Motor neuron (in vitro differentiated cells): ENCODE results near the gene CYTL1. TPM values are rescaled to one million over a fixed set of nuclear protein-coding genes. Genes with fewer than 3 reads are reported as not detected.
A peak's percentile ranks its signal among the peaks of the same experiment; 100 is the strongest.

Experiments
- ATAC-seq, 8 experiments: fragments of 200-7000 bp; cut with Tn5 transposase; replicated peaks in 6 of 8; 2 replicates each; pipeline ENCODE4 v1.8.0; 2021; ENCODE audit warnings: mild to moderate bottlenecking in 8 of 8, moderate library complexity in 8 of 8
- H3K27ac ChIP-seq, 2 donors: fragments of 250-450 bp; sonication (Bioruptor Pico); 2 replicates each; pipeline ENCODE4 v1.9.0; 2021; ENCODE audit warnings: antibody characterized with exemption in 2 of 2, mild to moderate bottlenecking in 2 of 2, moderate library complexity in 1 of 2
- H3K4me1 ChIP-seq, 2 donors: fragments of 250-450 bp; sonication (Bioruptor Pico); replicated peaks in 1 of 2; 2 replicates each; pipeline ENCODE4 v1.6.1; 2021; ENCODE audit warnings: antibody characterized with exemption in 2 of 2, mild to moderate bottlenecking in 2 of 2, moderate library complexity in 1 of 2
- H3K4me3 ChIP-seq, 5 donors: fragments of 250-450 bp; sonication (Bioruptor Pico); 2 replicates each; pipeline ENCODE4 v1.9.0; 2021; ENCODE audit warnings: antibody characterized with exemption in 5 of 5, mild to moderate bottlenecking in 5 of 5, moderate library complexity in 4 of 5
- WGBS, 10 experiments: fragments of 450-650 bp; shearing (Covaris generic); methylation state at CpG; one replicate each; pipeline ENCODE4 v1.0.0; 2022; 5-methylcytosine and 5-hydroxymethylcytosine counted together
- in situ Hi-C, 9 experiments: fragments of 400-800 bp; cut with MboI; loops; one replicate each; pipeline ENCODE4 v1.15.0; 2021; ENCODE audit warnings: low sequenced_read_pairs in 9 of 9, low pct_unique_long_range_greater_than_20kb in 2 of 9; ENCODE audit not compliant: unreplicated experiment in 9 of 9
- total RNA-seq, 8 experiments: library from RNA; unstranded; fragments of 300-600 nt; gene quantifications; 2 replicates each; pipeline versions ENCODE4 v1.2.3 to v1.2.4, GENCODE V29; 2022

Gene CYTL1
- total RNA-seq, 8 experiments from 2014 or later = 0.22 to 45.2 (median 5.6) TPM; not detected in 2

DNA sequence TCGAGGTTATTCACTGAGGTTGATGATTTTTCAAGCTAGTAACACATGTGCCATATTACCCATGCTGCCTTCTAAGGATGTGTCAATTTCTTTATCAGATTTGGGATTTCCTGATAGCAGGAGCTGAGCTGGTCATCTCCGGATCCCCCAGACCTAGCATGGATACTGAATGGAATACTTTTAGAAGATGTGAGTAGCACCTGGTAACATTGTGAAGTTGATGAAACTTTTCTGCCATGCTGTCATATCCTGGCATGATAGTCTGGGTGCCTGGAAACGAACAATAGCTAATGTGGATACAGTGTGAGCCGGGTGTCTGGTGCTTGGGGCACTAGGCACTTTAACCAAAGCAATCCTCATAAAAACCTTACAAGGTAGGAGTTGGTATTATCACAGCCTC is 11.0 kb upstream of the CYTL1 start:
- no peaks in the 10 kb centered on the region for H3K4me1 ChIP-seq
- 35 to 80% (median 55%) methylated on average over 1 to 4 of the region's 4 CpGs; no CpG with 5 or more reads in 2 of the 10 experiments for WGBS, 10 experiments
- H3K4me3 ChIP-seq = no peak overlapping the region
- in situ Hi-C loops = loop anchor here in 1 of 9 experiments (25.0 kb wide), 1 partner anchor 757 kb away; no protein-coding TSS in a partner anchor
- peak in 1 of 8 experiments; percentile 86 for ATAC-seq
- no peak overlapping the region for H3K27ac ChIP-seq

GRCh38 chr4:5029447-5029846 is 10.2 kb upstream of the CYTL1 start:
- no peaks in the 10 kb centered on the region for H3K4me1 ChIP-seq
- in situ Hi-C loops = loop anchor here in 1 of 9 experiments (25.0 kb wide), 1 partner anchor 758 kb away; no protein-coding TSS in a partner anchor
- H3K4me3 ChIP-seq = no peak overlapping the region
- 0 to 100% (median 80%) methylated on average over 1 to 8 of the region's 8 CpGs; no CpG with 5 or more reads in 4 of the 10 experiments for WGBS, 10 experiments
- no peak overlapping the region for H3K27ac ChIP-seq
- no peak for ATAC-seq

DNA sequence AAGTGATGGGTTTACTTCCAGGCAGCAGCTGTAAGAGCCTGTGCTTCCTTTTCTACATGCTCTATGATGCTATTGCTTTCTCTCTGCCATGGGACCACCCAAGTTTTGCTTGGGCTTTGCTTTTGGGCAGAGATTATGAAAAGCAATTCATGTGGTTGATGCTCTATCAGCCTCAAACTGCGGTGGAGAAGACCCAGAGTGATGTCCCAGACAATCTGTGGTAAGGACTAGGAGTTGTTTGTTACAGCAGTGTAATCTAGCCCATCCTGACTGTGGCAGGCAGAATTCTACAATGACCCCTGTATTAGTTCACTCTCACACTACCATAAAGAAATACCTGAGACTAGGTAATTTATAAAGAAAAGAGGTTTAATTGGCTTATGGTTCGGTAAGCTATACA is 9.2 kb upstream of the CYTL1 start:
- in situ Hi-C loops = loop anchor here in 1 of 9 experiments (25.0 kb wide), 1 partner anchor 759 kb away; no protein-coding TSS in a partner anchor
- Histone ChIP-seq H3K4me1 (no peaks in the 10 kb centered on the region), H3K27ac (no peak overlapping the region), H3K4me3 (no peak overlapping the region)
- no peak for ATAC-seq
- 71 to 100% (median 80%) methylated on average over 1 to 2 of the region's 2 CpGs; no CpG with 5 or more reads in 4 of the 10 experiments for WGBS, 10 experiments

DNA sequence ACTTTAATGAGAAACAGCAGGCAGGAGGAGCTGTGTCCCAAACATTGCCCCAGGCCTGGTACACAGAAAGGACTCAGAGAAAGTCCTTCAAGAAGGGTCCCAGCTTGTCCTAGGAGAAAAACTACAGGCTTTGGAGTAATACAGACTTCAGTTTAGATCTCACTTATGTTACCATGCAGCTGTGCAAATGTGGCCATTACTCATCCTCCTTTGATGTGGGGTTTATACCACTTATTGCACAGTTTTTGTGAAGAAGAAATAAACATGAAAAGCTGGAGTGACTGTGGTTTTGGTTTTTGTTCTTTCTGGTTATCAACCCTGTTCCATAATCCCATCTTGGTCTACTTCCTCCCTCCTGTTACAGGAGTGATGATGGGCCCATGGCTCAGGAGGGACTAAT is 8.1 kb upstream of the CYTL1 start:
- in situ Hi-C loops = loop anchor here in 1 of 9 experiments (25.0 kb wide), 1 partner anchor 760 kb away; no protein-coding TSS in a partner anchor
- Histone ChIP-seq H3K4me3 (no peak overlapping the region), H3K4me1 (no peaks in the 10 kb centered on the region), H3K27ac (no peak overlapping the region)
- ATAC-seq = peak in 1 of 8 experiments; percentile 45

DNA sequence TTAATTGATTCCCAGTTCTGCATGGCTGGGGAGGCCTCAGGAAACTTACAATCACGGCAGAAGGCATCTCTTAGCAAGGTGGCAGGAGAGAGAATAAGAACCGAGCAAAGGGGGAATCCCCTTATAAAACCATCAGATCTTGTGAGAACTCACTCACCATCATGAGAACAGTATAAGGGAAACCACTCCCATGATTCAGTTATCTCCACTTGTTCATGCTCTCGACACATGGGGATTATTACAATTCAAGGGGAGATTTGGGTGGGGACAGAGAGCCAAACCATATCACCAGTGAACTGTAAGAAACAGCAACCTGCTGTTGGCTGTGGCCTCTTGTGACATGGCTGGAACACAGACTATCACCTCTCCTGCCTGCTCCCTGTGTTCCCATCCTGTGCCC is 7.1 kb upstream of the CYTL1 start:
- no peak for ATAC-seq
- Histone ChIP-seq H3K4me1 (no peaks in the 10 kb centered on the region), H3K4me3 (no peak overlapping the region), H3K27ac (no peak overlapping the region)
- WGBS, 10 experiments = 18 to 69% (median 63%) methylated on average over 1 to 3 of the region's 3 CpGs; no CpG with 5 or more reads in 4 of the 10 experiments
- in situ Hi-C loops = loop anchor here in 1 of 9 experiments (25.0 kb wide), 1 partner anchor 761 kb away; no protein-coding TSS in a partner anchor

DNA sequence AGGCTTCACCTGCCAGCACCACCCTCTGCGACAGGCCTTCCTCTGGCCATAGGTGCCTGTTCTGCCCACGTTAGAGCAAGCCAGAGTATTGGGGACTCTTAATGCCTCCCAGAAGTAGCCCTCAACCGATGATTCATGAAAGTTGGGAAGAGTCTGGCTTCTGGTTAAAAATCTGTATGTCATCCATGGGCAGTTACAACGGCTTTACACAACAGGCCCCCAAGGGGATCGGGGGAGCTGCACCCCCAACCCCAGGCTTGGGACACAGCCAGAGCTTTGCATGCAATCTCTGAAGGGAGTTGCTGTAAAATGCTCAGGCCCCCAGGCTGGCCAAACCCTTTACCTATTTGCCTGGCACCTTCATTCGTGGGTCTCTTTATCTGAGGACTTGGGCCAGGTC is 5.4 kb upstream of the CYTL1 start:
- Histone ChIP-seq H3K4me1 (no peaks in the 10 kb centered on the region), H3K4me3 (no peak overlapping the region), H3K27ac (no peak overlapping the region)
- WGBS, 10 experiments = 0 to 100% (median 59%) methylated on average over 1 to 5 of the region's 6 CpGs; no CpG with 5 or more reads in 4 of the 10 experiments
- in situ Hi-C loops = loop anchor here in 1 of 9 experiments (25.0 kb wide), 1 partner anchor 763 kb away; no protein-coding TSS in a partner anchor
- peak in 1 of 8 experiments; percentile 37 for ATAC-seq

DNA sequence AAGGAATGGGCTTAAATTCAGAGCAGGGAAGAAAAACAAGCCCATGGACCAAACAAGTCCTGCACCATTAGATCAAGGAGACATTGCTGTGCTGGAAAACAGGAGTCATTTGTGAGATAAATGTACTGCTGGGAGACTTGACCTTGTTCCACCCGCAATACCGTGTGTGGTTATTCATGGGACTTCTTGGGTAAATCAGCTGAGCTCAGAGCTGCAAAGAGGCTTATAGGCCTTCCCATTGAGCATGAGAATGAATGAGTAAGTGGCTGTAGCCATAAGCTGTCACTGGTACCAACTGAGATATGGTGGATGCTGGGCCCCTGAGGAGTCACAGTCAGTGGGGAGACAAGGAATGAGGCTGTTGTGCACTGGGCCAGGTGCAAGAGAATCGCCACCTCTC is 2.3 kb upstream of the CYTL1 start:
- H3K4me3 ChIP-seq = no peak overlapping the region
- ATAC-seq = peak in 1 of 8 experiments; percentile 16
- 60 to 86% (median 80%) methylated on average over 1 to 2 of the region's 3 CpGs; no CpG with 5 or more reads in 6 of the 10 experiments for WGBS, 10 experiments
- H3K4me1 ChIP-seq = no peaks in the 10 kb centered on the region
- H3K27ac ChIP-seq = no peak overlapping the region
- in situ Hi-C loops = no loop called here

- 60 to 100% (median 100%) methylated on average over 1 of the region's 1 CpG; no CpG with 5 or more reads in 6 of the 10 experiments for WGBS, 10 experiments
- no peak for ATAC-seq
- Histone ChIP-seq H3K27ac (no peak overlapping the region), H3K4me1 (no peaks in the 10 kb centered on the region), H3K4me3 (no peak overlapping the region)
- in situ Hi-C loops = no loop called here
These were observed 1.1 kb upstream of the CYTL1 start for GRCh38 chr4:5020341-5020740.

DNA sequence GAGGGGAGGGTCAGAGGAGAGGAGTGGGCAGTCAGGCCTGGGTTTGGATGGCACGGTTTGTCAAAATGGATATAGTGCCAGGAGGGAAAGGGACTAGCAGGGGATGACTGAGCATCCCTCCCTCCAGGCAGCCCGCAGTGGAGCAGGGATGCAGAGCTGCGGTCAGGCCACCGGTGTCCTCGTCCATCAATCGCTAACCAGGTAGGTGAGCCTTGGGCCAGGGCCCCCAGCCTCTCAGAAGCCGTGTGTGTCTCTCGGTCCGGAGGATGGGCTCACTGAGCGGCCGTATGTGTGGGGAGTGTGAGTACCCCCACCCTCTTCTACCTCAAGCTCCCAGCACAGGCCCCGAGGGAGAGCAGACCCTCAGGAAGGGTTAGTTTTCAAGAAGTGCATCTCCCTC is 538 bp upstream of the CYTL1 start:
- no peak overlapping the region for H3K27ac ChIP-seq
- WGBS, 10 experiments = 80 to 100% (median 95%) methylated on average over 1 to 6 of the region's 12 CpGs; no CpG with 5 or more reads in 5 of the 10 experiments
- no peak overlapping the region for H3K4me3 ChIP-seq
- no peaks in the 10 kb centered on the region for H3K4me1 ChIP-seq
- in situ Hi-C loops = no loop called here
- ATAC-seq = peak in 1 of 8 experiments; percentile 15

GRCh38 chr4:5018603-5019002 is 655 bp downstream of the CYTL1 start:
- Histone ChIP-seq H3K4me3 (no peak overlapping the region), H3K4me1 (peaks cover 0 to 4% of the 10 kb centered on the region in 2 donors), H3K27ac (no peak overlapping the region)
- in situ Hi-C loops = no loop called here
- no peak for ATAC-seq
- 23 to 88% (median 55%) methylated on average over 2 to 5 of the region's 6 CpGs for WGBS, 10 experiments

GRCh38 chr4:5018096-5018495 is 1.2 kb downstream of the CYTL1 start:
- WGBS, 10 experiments = 0 to 63% (median 13%) methylated on average over 1 to 2 of the region's 2 CpGs; no CpG with 5 or more reads in 1 of the 10 experiments
- Histone ChIP-seq H3K27ac (no peak overlapping the region), H3K4me1 (peaks cover 0 to 6% of the 10 kb centered on the region in 2 donors), H3K4me3 (no peak overlapping the region)
- ATAC-seq = no peak
- in situ Hi-C loops = no loop called here

DNA sequence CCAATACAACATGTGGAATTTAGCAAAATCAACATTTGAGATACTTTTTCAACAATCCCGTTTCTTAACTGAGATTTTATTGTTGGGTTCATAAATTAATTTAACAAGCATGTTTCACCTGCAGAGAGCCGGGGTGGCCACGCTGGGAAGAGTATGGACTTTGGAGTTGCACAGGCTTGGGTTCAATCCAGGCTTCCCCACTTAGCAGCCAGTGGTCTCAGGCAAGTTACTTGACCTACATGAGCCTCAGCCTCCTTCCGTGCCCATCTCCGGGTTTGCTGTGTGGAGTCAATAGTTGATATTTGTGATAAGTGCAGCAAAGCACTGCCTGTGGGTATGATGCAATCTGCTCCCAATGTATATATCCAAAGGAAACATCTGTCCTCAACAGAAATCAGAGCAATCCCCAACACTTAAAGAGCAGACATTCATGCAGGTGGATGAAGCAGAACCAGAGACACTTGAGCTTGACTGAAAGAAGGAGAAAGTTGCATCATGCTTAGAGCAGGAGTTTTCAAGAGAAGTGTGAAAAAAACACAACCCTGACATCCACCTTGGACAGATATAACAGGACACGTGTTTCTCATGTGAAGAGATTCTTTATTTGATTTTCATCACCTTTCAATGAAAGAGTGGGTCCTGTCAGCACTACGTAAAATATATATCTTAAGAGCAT is 5.1 kb downstream of the CYTL1 start:
- ATAC-seq = peak in 2 of 8 experiments; percentile 46 to 50
- 0 to 86% (median 58%) methylated on average over 2 to 7 of the region's 7 CpGs for WGBS, 10 experiments
- peaks cover 0 to 11% of the 10 kb centered on the region in 2 donors for H3K4me1 ChIP-seq
- H3K4me3 ChIP-seq = no peak overlapping the region
- H3K27ac ChIP-seq = no peak overlapping the region
- in situ Hi-C loops = no loop called here

GRCh38 chr4:5012958-5013357 is 6.3 kb downstream of the CYTL1 start:
- peak in 3 of 8 experiments; percentile 27 to 65 (median 55) for ATAC-seq
- Histone ChIP-seq H3K4me1 (peaks cover 0 to 11% of the 10 kb centered on the region in 2 donors), H3K4me3 (no peak overlapping the region), H3K27ac (no peak overlapping the region)
- 24 to 100% (median 64%) methylated on average over 1 to 2 of the region's 2 CpGs; no CpG with 5 or more reads in 4 of the 10 experiments for WGBS, 10 experiments
- in situ Hi-C loops = no loop called here
